CD4-positive, alpha-beta T cell treated with Interleukin-6 for 4 hours (primary cell): ENCODE data around the gene SLC9A7.
A peak's percentile ranks its signal among the peaks of the same experiment; 100 is the strongest.

Experiments
- DNase-seq: peaks from one replicate; pipeline ENCODE4 v3.0.0-alpha.2; 2020; ENCODE audit warnings: mixed read lengths

The SLC9A7 gene

DNA sequence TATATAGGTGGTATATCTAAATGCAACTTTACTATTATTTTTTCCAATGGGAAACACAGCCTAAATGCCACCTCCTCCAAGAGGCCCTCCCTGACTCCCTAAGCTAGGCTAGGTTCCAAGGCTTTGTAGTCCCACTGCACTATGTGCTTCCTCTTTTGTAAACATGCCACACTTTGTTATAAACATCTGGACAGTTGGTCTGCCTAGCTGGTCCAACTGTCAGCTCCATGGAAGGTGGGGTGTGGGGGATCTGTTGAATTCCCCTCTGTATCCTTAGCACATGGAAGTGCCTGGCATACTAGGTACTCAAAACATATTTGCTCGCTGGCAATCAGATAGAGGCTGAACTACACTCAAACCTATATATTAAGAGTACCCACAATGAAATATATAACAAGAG, 63.4 kb downstream of the SLC9A7 start:
- no peak for DNase-seq

DNA sequence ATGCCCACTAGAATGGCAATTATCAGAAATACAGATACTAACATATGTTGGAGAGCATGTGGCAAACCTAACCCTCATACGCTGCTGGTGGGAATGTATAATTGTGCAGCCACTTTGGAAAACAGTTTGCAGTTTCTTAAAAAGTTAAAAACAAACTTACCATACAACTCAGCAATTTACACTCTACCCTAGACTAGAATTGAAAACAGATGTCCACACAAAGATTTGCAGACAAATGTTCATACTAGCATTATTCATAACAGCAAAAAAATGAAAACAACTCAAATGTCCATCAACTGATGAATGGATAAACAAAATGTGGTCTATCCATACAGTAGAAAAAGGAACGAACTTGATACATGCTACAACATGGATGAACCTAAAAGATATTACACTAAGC, 64.4 kb downstream of the SLC9A7 start:
- DNase-seq = no peak

DNA sequence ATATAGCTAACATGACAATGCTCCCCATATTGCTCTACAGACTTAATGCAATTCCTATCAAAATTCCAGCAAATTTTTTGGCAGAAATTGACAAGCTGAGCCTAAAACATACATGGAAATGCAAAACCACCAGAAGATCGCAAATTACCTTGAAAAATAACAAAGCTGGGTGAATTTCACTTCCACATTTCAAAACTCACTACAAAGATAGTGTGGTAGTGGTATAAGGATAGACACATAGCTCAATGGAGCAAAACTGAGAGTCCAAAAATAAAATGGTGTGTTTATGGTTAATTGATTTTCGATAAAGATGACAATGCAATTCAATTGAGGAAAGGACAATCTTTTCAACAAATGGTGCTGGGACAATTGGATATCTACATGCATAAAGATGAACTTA, 65.8 kb downstream of the SLC9A7 start:
- no peak for DNase-seq

DNA sequence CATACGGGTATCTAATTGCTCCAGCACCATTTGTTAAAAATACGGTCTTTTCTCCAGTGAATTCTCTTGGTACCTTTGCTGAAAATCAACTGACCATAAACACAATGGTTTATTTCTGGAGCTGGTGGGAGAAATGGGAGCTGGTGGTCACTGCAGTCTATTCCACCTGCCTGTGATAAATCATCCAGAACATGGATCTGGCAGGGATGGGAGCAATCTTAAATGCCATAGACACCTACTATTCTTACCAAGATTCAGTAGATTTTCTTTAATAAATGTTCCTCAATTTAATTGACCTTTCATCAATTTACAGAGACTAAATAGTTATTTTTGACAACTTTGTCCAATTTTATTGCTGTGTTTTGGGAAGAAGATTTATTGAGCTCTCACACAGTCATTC, 68.1 kb downstream of the SLC9A7 start:
- DNase-seq = no peak

DNA sequence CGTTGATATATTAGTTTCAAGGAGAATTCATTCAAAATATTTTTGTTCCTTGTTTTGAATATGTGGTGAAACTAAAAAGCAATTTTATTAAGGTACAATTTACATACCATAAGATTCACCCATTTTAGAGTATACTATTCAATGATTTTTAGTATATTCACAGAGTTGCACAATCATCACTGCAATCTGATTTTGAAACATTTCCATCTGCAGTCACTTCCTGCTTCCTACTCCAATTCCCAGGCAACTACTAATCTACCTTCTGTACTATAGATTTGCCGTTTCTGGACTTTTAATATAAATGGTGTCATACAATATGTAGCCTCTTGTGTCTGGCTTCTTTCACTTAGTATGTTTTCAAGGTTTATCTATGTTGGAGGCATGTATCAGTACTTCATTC, 71.3 kb downstream of the SLC9A7 start:
- no peak for DNase-seq

DNA sequence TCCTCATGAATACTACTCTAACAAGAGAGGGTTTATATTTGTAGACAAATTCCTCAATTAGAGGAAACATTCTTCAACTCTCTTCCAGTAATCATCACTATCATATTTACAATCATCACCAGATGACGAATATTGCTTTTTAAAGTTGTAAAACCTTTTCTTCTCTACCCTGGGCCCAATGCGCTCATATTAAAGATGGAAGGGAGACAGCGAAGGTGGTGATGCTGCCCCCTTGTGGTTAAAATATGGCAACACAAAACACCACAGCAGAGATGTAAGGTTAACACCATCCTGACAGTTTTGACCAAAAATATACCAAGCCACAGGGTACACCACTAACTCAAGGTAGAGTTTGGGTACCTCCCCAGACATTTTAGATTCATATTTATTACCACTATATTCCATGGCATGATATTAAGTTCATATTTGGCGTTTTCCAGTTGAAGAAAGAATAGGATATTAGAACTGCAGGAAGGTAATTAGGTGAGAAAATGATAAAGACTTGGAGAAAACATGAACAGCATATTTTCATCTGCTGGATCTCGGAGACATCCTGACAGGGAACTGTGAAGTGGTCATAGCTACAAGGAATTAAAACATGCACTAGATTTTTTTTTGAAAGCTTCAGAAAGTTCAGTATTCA, 72.8 kb downstream of the SLC9A7 start:
- peak; percentile 35 for DNase-seq

DNA sequence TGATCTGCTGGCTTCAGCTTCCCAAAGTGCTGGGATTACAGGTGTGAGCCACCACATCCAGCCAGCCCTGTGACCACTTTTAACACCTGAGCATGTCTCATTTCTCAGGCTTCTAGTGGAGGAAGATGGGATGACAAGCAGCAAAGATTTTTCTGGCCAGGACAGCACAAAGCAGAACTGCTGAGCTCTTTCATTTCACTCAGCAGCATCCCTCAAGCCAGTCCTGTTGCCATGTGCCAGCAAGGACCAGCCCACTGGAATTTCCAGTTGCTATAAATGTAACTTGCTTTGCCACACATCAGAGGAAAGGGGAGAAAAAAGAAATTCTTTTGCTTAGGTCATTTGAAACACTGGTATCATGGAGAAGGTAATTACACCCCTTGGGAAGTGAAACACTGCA, 75.9 kb downstream of the SLC9A7 start:
- DNase-seq = no peak

DNA sequence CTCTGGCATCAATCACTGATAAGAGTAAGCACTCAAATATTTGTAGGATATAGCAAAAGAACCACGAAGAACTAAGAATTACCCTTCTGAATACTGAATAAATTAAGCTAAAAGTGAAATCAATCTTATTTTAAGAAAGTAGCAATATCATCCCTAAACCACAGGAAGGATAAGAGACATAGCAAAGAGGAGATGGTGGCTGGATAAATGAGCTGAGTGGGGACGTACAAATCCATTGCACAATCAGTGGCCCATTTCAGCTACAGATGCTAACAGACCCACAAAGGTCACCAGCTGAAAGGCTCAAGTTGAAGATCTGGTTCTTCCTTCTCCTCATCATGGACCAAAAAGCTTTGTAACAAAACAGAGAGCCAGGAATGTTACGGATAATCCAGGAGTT, 77.1 kb downstream of the SLC9A7 start:
- no peak for DNase-seq

DNA sequence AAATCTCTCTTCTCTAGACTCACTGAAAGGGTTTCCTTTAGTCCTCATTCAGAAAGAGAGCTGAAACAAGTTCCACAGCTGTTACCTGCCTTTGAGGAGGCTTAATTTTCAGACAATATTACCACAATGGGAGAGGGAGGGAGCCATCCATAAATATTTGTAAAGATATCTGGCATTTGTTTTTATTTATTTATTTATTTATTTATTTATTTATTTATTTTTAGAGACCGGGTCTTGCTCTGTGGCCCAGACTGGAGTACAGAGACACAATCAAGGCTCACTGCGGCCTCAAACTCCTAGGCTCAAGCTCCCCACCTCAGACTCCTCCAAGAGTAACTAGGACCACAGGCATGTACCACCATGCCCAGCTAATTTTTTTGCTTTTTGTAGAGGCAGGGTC, 80.7 kb downstream of the SLC9A7 start:
- no peak for DNase-seq

DNA sequence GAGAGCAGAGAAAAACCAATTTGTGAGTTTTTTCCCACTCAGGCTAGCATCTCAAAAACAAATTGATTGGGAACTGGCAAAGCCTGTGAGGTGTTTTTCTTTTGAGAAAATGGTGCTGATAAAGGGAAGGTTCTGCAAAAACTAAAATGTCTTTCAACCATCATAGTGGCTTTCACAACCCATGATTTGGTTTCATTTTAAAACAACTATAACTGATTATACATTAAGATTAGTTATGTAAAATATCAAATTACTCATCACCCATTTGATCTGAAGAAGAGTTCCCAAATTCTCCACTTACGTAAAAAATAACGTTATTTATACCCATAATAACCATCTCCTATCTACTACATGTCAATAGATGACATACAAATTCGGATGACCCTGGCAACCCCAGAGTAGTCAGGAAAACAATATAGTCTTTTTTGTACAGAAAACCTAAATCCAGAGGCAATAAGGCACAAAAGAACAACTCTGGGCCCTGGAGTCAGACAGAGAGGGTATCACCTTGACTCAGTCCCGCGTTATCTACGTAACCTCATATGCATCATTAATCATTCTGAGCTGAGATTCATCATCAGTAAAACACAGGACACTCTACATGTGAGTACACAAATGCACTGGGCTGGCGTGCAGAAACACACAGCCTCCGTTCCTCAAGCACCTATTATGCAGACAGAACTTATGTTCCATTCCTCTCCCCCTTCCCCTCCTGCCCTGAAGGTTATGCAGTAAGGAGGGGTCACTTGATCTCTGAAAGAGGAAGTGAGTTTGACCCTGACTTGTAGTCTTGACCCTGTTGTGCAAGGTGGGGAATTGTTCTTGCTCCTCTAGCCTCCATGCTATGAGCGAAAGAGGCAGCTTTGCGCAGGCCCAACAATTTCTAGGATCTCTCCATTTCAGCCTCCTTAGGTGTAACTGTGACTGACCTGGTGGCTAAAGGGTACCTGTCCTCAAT, 82.2 kb downstream of the SLC9A7 start:
- no peak for DNase-seq

DNA sequence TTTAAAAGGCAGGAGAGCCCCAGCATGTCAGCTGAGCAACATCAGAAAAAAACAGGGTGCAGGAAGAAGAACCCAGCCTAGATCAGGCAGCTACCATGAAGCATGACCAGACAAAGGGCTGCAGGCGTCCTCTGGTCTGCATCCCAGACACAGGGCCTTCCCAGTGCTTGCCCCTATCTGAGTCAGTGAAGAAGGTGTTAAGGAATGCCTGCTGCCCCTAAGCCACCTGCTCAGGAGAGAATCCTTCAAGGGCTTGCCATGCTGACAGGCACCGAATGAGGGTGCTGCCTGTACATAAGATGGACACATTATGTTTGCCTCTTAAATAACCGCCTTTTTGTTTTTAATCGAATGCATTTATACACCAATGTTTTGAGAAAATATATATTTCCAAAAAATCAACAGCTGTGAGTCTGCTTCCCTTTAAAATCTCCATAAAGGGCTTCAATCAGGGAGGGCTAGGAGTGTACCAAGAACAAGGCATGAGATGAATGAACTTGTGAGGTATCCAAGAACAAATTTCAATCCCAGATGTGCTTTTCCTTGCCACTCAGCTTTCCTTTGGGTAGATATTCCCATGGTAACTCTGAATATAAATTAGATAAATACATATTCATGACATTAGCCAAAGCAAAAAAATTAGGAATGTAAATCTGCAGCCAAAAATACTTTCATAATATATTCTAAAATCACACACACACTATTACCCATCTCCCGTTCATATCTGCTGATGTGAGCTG, 85.1 kb downstream of the SLC9A7 start:
- no peak for DNase-seq

DNA sequence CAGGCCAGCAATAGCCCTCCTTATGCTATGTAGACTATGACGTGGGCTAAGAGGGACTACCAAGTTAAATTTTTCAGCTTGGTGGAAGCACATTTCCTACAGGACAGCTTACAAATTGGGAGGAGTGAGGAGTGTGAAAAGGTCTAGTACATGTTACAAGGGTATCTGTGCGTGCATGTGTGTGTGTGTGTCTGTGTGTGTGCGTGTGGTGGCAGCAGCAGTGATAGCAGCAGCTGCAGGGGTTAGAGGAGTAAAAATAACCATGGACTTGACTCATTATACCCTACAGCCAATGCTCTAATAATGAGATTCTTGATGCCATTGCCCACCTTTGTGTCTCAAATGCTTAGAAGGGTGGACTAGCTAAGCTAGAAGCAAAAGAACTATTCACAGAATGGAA, 88.6 kb downstream of the SLC9A7 start:
- no peak for DNase-seq

DNA sequence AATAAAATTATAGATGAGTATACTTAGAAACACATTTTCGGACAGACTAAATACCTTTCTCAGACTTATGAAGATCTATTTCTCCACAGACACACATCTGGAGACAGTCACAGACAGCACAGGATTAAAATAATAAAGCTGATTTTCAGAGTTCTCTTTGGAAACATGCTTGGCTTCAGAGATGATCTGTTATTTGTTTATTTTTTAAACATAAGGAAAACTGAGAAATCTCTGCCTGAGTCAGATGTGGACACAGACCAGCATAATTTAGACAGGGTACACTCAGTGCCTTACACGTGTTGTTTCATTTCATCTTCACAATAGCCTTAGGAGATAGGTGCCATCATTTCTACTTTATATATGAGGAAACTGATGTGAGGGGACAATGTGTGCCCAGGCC, 92.1 kb downstream of the SLC9A7 start:
- DNase-seq = no peak

DNA sequence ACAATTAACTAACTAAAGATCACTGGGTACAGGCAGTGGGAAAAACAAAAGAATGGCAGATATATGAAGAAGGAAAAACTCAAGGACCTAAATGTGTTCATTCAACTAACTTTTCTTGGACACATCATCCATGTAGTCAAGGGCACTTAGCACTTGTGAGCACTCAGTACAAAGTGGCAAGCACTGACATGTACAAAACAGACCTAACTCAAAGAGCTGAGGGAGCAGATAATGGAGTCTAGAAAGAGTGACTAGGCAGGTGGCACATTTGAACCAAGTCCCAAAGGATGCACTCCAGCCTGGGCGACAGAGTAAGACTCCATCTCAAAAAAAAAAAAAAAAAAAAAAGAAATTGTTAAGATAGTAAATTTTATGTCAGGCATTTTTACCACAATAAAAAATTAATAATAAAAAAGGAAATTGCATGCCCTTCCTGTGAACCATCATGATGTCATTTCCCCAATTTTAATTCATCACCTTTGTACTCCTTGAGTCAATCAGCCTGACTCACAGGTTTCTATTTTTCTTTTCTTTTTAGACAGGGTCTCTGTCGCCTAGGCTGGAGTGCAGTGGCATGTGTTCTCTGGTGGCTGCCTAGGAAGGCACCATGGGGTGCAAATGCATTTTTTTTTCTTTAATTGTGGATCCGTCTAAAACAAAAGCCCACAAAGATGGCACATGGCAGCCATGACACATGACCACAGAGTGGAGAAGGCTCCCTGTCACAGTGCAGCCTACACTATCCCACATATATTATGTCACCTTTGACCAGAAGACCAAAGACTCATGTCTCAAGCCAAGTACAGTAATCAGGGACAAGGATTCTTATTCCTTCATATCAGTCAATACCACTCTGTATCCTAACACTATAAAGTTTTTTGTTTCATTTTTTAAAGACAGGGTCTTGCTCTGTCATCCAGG, 93.4 kb downstream of the SLC9A7 start:
- DNase-seq = no peak

DNA sequence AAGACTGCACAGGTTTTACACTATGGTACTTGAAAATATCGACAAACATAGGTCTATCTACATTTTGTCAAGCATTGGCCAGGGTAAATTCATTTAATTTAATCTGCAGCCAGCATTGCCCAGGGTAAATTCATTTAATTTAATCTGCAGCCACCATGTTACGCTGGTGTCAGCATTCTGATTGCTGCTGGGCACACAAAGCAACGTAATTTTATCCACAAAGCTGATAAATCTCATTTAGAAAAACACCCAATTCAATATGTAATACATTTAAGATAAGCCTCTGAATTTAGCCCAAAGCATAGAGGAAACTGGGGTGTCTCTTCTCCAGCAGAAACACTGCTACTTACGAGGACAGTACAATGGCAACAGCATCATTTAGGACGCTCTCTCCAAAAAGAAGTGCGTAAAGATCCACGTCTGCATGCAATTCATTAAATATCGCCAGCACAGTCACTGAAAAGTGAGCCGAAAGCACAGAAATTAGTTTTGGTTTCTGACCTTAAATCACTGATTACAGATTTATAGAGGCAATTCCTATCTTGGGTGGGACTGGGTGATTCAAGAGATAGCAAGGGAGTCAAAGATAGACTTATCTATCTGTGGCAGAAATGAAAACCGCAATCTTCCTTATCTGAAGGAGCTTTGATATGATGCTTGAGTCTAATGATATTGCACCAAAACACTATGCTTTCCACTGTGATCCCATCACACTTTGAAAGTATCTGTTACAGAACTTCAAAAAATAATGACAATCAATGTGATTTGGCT, 96.5 kb downstream of the SLC9A7 start:
- no peak for DNase-seq

DNA sequence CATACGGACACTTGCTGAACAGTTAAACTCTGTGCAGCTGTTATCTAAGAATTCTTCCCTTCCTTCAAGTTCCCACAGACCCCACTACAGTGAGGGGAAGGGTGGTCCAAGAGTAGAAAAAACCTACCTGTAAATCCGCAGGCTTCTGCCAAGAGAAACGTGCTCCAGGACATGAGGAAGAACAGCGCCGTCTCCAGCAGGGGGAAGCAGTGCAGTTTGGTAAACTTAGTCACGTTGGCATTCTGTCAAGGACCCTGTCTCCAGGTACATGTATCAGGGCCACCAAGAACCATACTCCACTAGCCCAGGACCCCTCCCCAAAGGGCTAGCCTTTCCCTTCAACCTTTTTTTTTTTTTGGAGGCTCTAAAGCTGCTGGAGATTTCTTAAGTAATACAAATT, 105.4 kb downstream of the SLC9A7 start:
- no peak for DNase-seq

DNA sequence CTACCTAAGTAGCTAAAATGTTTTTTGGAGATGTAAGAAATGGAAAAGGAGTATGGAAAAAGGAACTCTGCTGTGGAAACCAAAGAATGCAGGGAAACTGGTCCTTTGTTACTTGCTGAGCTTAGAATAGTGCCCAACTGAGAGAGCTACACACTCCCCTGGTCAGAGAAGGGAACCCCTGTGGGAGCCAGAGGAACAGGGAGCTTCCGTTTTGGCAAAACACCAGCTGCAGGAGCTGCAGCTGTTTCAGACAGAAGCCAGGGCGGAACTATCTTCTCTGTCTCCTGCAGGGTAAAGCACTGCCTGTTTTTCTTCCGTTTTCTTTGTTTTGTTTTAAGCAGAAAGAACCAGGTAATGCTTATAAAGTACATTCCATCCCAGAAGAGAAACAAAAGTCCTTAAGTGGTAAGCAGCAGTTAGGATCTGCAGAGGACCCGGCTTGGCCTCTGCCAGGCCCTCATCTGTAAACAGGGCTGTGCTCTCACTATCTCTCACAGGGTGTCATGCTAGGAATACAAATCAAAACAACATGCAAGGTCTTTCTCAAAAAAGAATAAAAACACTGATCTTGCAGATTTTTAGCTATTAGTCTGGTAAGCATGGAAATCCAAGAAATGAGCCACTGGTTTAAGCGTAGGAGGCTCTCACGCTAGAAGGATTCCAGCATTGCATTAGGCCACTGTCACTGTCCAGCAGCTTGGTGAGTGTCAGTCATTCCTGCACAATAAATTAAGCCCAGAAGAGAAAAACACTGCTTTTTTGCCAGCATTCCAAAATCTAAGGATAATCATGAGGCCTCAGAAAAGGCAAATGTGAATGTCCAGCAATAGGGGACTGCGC, 109.3 kb downstream of the SLC9A7 start:
- DNase-seq = no peak

DNA sequence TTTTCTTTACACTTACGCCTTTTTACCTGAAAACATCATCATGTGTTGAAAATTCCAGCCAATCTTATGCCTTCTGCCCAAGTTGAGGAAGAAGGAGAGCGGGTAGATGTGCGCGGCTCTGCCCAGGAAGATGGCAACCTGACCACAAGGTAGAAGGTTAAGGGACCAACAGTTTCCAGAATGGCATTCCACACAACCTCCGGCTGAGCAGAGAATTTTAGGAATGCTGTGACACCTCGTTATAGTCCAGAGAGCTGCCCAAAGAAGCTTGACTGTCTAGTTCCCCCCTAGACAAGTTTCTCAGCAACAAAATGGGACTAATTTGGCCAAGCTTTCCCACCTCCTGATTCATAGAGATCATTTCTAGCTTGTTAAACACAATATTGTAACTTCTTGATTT, 110.3 kb downstream of the SLC9A7 start:
- DNase-seq = no peak

DNA sequence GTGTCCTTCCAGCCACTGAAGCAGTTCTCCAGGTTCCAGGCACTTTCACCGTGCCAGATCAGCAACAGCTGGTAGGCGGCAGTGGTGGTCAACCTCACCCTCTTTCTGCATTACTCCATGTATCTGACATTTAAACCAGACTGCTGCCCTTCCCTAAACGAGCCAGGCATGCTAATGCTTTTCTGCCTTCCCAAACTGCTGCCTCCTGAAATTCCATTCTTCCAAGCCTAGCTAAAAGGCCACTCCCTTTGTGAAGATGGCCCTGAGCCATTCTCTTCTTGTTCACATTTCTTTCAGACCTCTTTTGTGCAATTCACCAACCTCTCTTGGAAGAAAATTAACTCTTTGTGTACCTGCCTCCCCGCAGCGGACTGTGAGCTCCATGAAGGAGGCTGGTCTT, 111.7 kb downstream of the SLC9A7 start:
- no peak for DNase-seq

DNA sequence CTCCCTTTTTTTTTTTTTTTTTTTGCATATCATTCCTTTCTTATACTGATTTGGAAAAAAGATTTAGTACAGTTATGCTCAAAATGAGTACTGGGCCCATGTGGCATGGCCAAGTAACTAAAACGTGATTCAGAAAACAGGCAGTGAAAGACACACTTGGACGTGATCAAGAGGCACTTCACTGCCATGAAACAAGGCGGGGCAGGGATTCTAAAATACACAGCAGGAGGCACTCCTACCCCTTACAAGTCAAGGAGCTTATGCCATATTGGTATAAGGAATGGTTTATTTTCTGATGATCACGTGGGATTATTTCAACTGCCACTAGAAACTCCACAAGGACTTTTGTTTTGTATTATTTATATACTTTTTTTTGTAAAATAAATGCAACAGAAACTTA, 113.3 kb downstream of the SLC9A7 start:
- DNase-seq = no peak

DNA sequence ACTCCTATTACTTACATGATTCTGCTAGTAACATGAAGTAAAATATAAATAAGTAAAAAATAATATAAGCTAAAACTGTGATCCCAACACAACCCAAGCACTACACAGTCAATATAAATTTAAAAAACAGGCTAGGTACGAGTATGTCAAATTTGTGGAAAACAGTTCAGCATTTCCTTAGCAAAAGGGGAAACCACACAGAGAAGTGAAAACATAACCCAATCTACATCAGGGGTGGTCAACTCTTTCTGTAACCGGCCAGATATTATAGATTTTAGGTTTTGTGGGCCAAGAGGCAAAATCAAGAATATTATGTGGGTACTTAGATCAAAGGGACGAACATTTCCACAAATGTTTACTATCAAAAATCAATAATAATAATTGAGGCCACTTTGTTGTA, 115.3 kb downstream of the SLC9A7 start:
- DNase-seq = no peak
